HG03354 (cell line): ENCODE results near the gene TAF12.
"Not testable (repeated sequence)": the region's sequence is repeated elsewhere in the genome, so short reads cannot be mapped to it uniquely, and the experiment has no call there.

Experiments used
- ATAC-seq: cut with Tn5 transposase; IDR thresholded peaks from one replicate; pipeline ENCODE4 v1.9.1; 2021; ENCODE audit warnings: mild to moderate bottlenecking; ENCODE audit not compliant: unreplicated experiment, poor library complexity, severe bottlenecking

Gene TAF12

GRCh38 chr1:28586585-28587391 is 56.1 kb downstream of the TAF12 start:
- not testable (repeated sequence) for ATAC-seq

- ATAC-seq, result no peak
Observed at GRCh38 chr1:28582248-28582615, 60.6 kb downstream of the TAF12 start.

- peak; percentile 87 for ATAC-seq
Observed at GRCh38 chr1:28581531-28582247, 61.2 kb downstream of the TAF12 start.

- peak; percentile 38 for ATAC-seq
Observed at GRCh38 chr1:28580722-28581530, 61.9 kb downstream of the TAF12 start.

- no peak for ATAC-seq
Observed at GRCh38 chr1:28579401-28579800, 63.5 kb downstream of the TAF12 start.

- ATAC-seq, result no peak
Observed at GRCh38 chr1:28578696-28579218, 64.1 kb downstream of the TAF12 start.

- ATAC-seq, result no peak
Observed at GRCh38 chr1:28577738-28578536, 64.9 kb downstream of the TAF12 start.

GRCh38 chr1:28577052-28577678 is 65.7 kb downstream of the TAF12 start:
- no peak for ATAC-seq

- no peak for ATAC-seq
Observed at GRCh38 chr1:28573564-28573963, 69.3 kb downstream of the TAF12 start.

- not testable (repeated sequence) for ATAC-seq
Observed at GRCh38 chr1:28572891-28573290, 70.0 kb downstream of the TAF12 start.

GRCh38 chr1:28571911-28572310 is 71.0 kb downstream of the TAF12 start:
- no peak for ATAC-seq

- no peak for ATAC-seq
Observed at GRCh38 chr1:28566931-28567330, 75.9 kb downstream of the TAF12 start.

GRCh38 chr1:28565726-28566125 is 77.1 kb downstream of the TAF12 start:
- ATAC-seq, result no peak

- ATAC-seq, result no peak
Observed at GRCh38 chr1:28565040-28565439, 77.8 kb downstream of the TAF12 start.

GRCh38 chr1:28564310-28564709 is 78.6 kb downstream of the TAF12 start:
- ATAC-seq, result no peak

- ATAC-seq, result no peak
Observed at GRCh38 chr1:28560886-28561285, 82.0 kb downstream of the TAF12 start.
